Measurements from ENCODE around the gene VPS26C. TPM values are rescaled to one million over a fixed set of nuclear protein-coding genes. Genes with fewer than 3 reads are reported as not detected.

Gene VPS26C
- total and polyA plus RNA-seq, 2 experiments from 2014 or later, result 29.9 to 45.0 TPM

GRCh38 chr21:37269481-37269880 is 2.3 kb upstream of the VPS26C start:
- no peak for DNase-seq (ENCODE audit: low read depth in 1 of 2, low spot score in 1 of 2)
- Histone ChIP-seq H3K4me3 (no peak overlapping the region), H3K36me3 (no peaks in the 10 kb centered on the region), H3K27me3 (no peaks in the 10 kb centered on the region), H3K9me3 (ENCODE audit: low read depth) (no peaks in the 10 kb centered on the region), H3K27ac (peak overlapping the region; percentile 31), H3K4me1 (ENCODE audit: low read depth) (peaks cover 4% of the 10 kb centered on the region)
- TF ChIP-seq CTCF (IDR thresholded peaks at IDR 0.05; ENCODE audit: low read depth, low read length), result no peak

GRCh38 chr21:37268186-37268503 is 1.0 kb upstream of the VPS26C start:
- DNase-seq (ENCODE audit: low read depth in 1 of 2, low spot score in 1 of 2), result no peak
- H3K9me3 ChIP-seq (ENCODE audit: low read depth), result no peaks in the 10 kb centered on the region
- no peak for TF ChIP-seq CTCF (IDR thresholded peaks at IDR 0.05; ENCODE audit: low read depth, low read length)
- H3K27ac ChIP-seq, result peak overlapping the region; percentile 98
- H3K4me1 ChIP-seq (ENCODE audit: low read depth), result peaks cover 4% of the 10 kb centered on the region
- no peaks in the 10 kb centered on the region for H3K36me3 ChIP-seq
- no peaks in the 10 kb centered on the region for H3K27me3 ChIP-seq
- H3K4me3 ChIP-seq, result peak overlapping the region; percentile 87

GRCh38 chr21:37266515-37267221 is 466 bp downstream of the VPS26C start:
- H3K9me3 ChIP-seq (ENCODE audit: low read depth), result no peaks in the 10 kb centered on the region
- H3K27me3 ChIP-seq, result no peaks in the 10 kb centered on the region
- no peak for TF ChIP-seq CTCF (IDR thresholded peaks at IDR 0.05; ENCODE audit: low read depth, low read length)
- H3K4me3 ChIP-seq, result peak overlapping the region; percentile 87
- H3K36me3 ChIP-seq, result no peaks in the 10 kb centered on the region
- H3K27ac ChIP-seq, result peak overlapping the region; percentile 98
- peaks cover 4% of the 10 kb centered on the region for H3K4me1 ChIP-seq (ENCODE audit: low read depth)
- DNase-seq (ENCODE audit: low read depth in 1 of 2, low spot score in 1 of 2), result peak; percentile 44 to 64

GRCh38 chr21:37264808-37265207 is 2.3 kb downstream of the VPS26C start:
- Histone ChIP-seq H3K27ac (no peak overlapping the region), H3K27me3 (no peaks in the 10 kb centered on the region), H3K9me3 (ENCODE audit: low read depth) (no peaks in the 10 kb centered on the region), H3K36me3 (no peaks in the 10 kb centered on the region), H3K4me3 (no peak overlapping the region), H3K4me1 (ENCODE audit: low read depth) (peaks cover 4% of the 10 kb centered on the region)
- TF ChIP-seq CTCF (IDR thresholded peaks at IDR 0.05; ENCODE audit: low read depth, low read length), result no peak
- no peak for DNase-seq (ENCODE audit: low read depth in 1 of 2, low spot score in 1 of 2)

GRCh38 chr21:37263827-37264600 is 3.1 kb downstream of the VPS26C start:
- TF ChIP-seq CTCF (IDR thresholded peaks at IDR 0.05; ENCODE audit: low read depth, low read length), result no peak
- Histone ChIP-seq H3K4me1 (ENCODE audit: low read depth) (peaks cover 5% of the 10 kb centered on the region), H3K36me3 (no peaks in the 10 kb centered on the region), H3K27ac (peak overlapping the region; percentile 22), H3K4me3 (no peak overlapping the region), H3K9me3 (ENCODE audit: low read depth) (no peaks in the 10 kb centered on the region), H3K27me3 (no peaks in the 10 kb centered on the region)
- DNase-seq (ENCODE audit: low read depth in 1 of 2, low spot score in 1 of 2), result no peak
